H1 (cell line): ENCODE measurements around the gene UMODL1. TPM values are rescaled to one million over a fixed set of nuclear protein-coding genes. Genes with fewer than 3 reads are reported as not detected.

ENCODE experiments used
- CHD2 ChIP-seq: IDR thresholded peaks from 2 replicates; pipeline ENCODE4 v1.6.1; 2012; ENCODE audit warnings: low read length, improper control_type of control experiment
- CHD7 ChIP-seq: fragments of 300-600 bp; sonication (generic); IDR thresholded peaks from 2 replicates; pipeline ENCODE4 v1.7.1; 2012; ENCODE audit warnings: low read length, moderate library complexity, mild to moderate bottlenecking, inconsistent platforms; ENCODE audit not compliant: insufficient replicate concordance
- JUND ChIP-seq: IDR thresholded peaks from 2 replicates; pipeline ENCODE4 v1.6.1; 2011; ENCODE audit warnings: mild to moderate bottlenecking, improper control_type of control experiment, low read length
- KDM4A ChIP-seq: IDR thresholded peaks from one replicate; pipeline ENCODE4 v1.7.1; 2012; ENCODE audit warnings: low read depth, mild to moderate bottlenecking, moderate library complexity, low read length, inconsistent platforms; ENCODE audit not compliant: severe bottlenecking
- MAFK ChIP-seq: IDR thresholded peaks from 2 replicates; pipeline ENCODE4 v1.6.1; 2012; ENCODE audit warnings: low read depth, mild to moderate bottlenecking, improper control_type of control experiment, low read length
- PHF8 ChIP-seq: fragments of 200-600 bp; sonication (generic); conservative IDR thresholded peaks from 2 replicates; pipeline ENCODE4 v1.7.1; 2012; ENCODE audit warnings: low read depth, mild to moderate bottlenecking, inconsistent platforms, low read length, moderate library complexity
- POLR2A ChIP-seq, 2 experiments: IDR thresholded peaks; 1 replicate in 1 of 2; 2 replicates in 1 of 2; pipeline ENCODE4 v1.6.1; 2011; ENCODE audit warnings: low read depth in 2 of 2, low read length in 2 of 2, mild to moderate bottlenecking in 2 of 2; ENCODE audit errors: control extremely low read depth in 1 of 2
- RXRA ChIP-seq: IDR thresholded peaks from 2 replicates; pipeline ENCODE4 v1.6.1; 2011; ENCODE audit warnings: low read depth, mild to moderate bottlenecking, low read length, moderate library complexity; ENCODE audit not compliant: insufficient read depth
- TEAD4 ChIP-seq: IDR thresholded peaks from 2 replicates; pipeline ENCODE4 v1.6.1; 2012; ENCODE audit warnings: low read depth, low read length, inconsistent platforms, mixed read lengths
- USF2 ChIP-seq: IDR thresholded peaks from 2 replicates; pipeline ENCODE4 v1.6.1; 2011; ENCODE audit warnings: low read length, improper control_type of control experiment
- YY1 ChIP-seq: IDR thresholded peaks from 2 replicates; pipeline ENCODE4 v1.6.1; 2011; ENCODE audit warnings: low read depth, mild to moderate bottlenecking, low read length
- ZNF274 ChIP-seq: IDR thresholded peaks from 2 replicates; pipeline ENCODE4 v1.7.0; 2012; ENCODE audit warnings: low read length, borderline replicate concordance; ENCODE audit errors: extremely low read depth
- polyA plus RNA-seq, 7 experiments: library from polyadenylated mRNA; depleted of rRNA in 3 of 7; stranded (reverse) in 5 of 7; unstranded in 2 of 7; fragments of >200 nt in 5 of 7; fragments of 200-250 nt in 2 of 7; gene quantifications; 1 replicate in 5 of 7; 2 replicates in 1 of 7; 4 replicates in 1 of 7; pipeline versions ENCODE4 v1.2.1 to v1.2.3, GENCODE V29; 2011 to 2013; ENCODE audit warnings: missing spikeins in 2 of 7, mixed read lengths in 2 of 7
- total RNA-seq: library from RNA; stranded (reverse); fragmentation: NEBNext Ultra II Directional; extraction: Animal tissue kit (Norgen Biotek cat#: 25700); gene quantifications from 2 replicates; pipeline ENCODE4 v1.2.1, GENCODE V29; 2021

The UMODL1 gene
- total and polyA plus RNA-seq, 2 of the 8 experiments (the other 6 are each of a cell fraction or from before 2014, with no cell fraction given) = not detected

DNA sequence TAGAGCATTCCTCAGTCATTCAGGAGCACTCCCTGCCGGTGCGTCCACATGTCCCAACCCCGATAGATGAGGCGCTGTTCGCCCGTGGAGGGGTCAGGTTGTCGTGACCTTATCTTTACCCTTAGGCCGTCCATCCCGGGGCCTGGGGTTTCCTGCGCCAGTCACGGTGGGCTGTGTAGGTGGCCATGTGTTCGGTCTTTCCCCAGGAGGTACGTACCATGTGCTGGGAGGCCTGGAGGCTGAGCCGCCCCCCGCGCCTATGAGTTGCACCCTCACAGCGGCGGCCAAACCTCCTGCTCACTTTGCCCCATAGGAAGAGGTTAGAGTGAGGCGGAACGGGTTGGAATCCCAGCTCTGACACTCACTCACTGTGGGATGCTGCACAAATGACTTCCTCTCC lies 35.3 kb downstream of the UMODL1 start (continued):
- TF ChIP-seq CHD7 = no peak
- TF ChIP-seq PHF8 = no peak
- no peak for TF ChIP-seq YY1
- TF ChIP-seq RXRA = no peak
- no peak for TF ChIP-seq USF2
- no peak for TF ChIP-seq POLR2A (IDR thresholded peaks at IDR 0.05; ENCODE audit: control extremely low read depth in 1 of 2, low read depth in 2 of 2, low read length in 2 of 2)
- no peak for TF ChIP-seq CHD2
- TF ChIP-seq TEAD4 = no peak
- TF ChIP-seq KDM4A = no peak
- no peak for TF ChIP-seq ZNF274
- no peak for TF ChIP-seq MAFK
- TF ChIP-seq JUND = no peak
